Lung (tissue), 12 donors: ENCODE data around the gene ZNF175. TPM values are rescaled to one million over a fixed set of nuclear protein-coding genes. Genes with fewer than 3 reads are reported as not detected.

ENCODE experiments used
- ATAC-seq: fragments of 200-7000 bp; cut with Tn5 transposase; one replicate; pipeline ENCODE4 v1.9.1; 2020; ENCODE audit warnings: moderate number of reproducible peaks; ENCODE audit not compliant: insufficient read depth, low FRiP score
- DNase-seq, 3 donors: peaks; one replicate each; pipeline ENCODE4 v3.0.0-alpha.2; 2013 to 2017
- H3K27ac ChIP-seq, 2 donors: one replicate each; pipeline ENCODE4 v1.5.1; 2013; ENCODE audit warnings: mild to moderate bottlenecking in 2 of 2, moderate library complexity in 2 of 2, control low read depth in 1 of 2, inconsistent platforms in 1 of 2, low read depth in 1 of 2, low read length in 1 of 2
- H3K27me3 ChIP-seq, 3 donors: one replicate each; pipeline ENCODE4 v1.5.1; 2013; ENCODE audit warnings: low read length in 2 of 3; ENCODE audit not compliant: control insufficient read depth in 3 of 3, insufficient read depth in 3 of 3
- H3K36me3 ChIP-seq, 4 donors: one replicate each; pipeline ENCODE4 v1.5.1; 2013; ENCODE audit warnings: low read length in 4 of 4, mild to moderate bottlenecking in 1 of 4, moderate library complexity in 1 of 4; ENCODE audit not compliant: control insufficient read depth in 4 of 4, insufficient read depth in 4 of 4
- H3K4me1 ChIP-seq, 5 donors: one replicate each; pipeline ENCODE4 v1.5.1; 2013; ENCODE audit warnings: low read length in 5 of 5, mild to moderate bottlenecking in 2 of 5, moderate library complexity in 1 of 5; ENCODE audit not compliant: control insufficient read depth in 5 of 5, insufficient read depth in 5 of 5
- H3K4me3 ChIP-seq: one replicate; pipeline ENCODE4 v1.5.1; 2013; ENCODE audit warnings: mild to moderate bottlenecking, control low read depth, moderate library complexity
- H3K9ac ChIP-seq, 2 donors: one replicate each; pipeline ENCODE4 v1.5.1; 2013; ENCODE audit warnings: low read length in 2 of 2, control low read depth in 1 of 2; ENCODE audit not compliant: insufficient read depth in 1 of 2
- H3K9me3 ChIP-seq, 4 donors: one replicate each; pipeline ENCODE4 v1.5.1; 2013; ENCODE audit warnings: low read length in 3 of 4, mild to moderate bottlenecking in 1 of 4, moderate library complexity in 1 of 4; ENCODE audit not compliant: control insufficient read depth in 4 of 4, insufficient read depth in 3 of 4
- CTCF ChIP-seq: IDR thresholded peaks from 2 replicates; pipeline ENCODE4 v1.5.1; 2012; ENCODE audit warnings: mild to moderate bottlenecking; ENCODE audit errors: control extremely low read depth, extremely low read depth
- WGBS, 2 donors: extraction: QIAGEN DNeasy Blood & Tissue Kit; methylation state at CpG; one replicate each; pipeline ENCODE4 v1.1.7; 2013; 5-methylcytosine and 5-hydroxymethylcytosine counted together
- polyA plus RNA-seq, 2 donors: library from polyadenylated mRNA; stranded (reverse); fragments of 200-250 nt; gene quantifications; one replicate each; pipeline ENCODE4 v1.2.1, GENCODE V29; 2013
- total RNA-seq, 2 donors: library from RNA; depleted of rRNA in 1 of 2; stranded (reverse); fragments of >200 nt in 1 of 2; gene quantifications; one replicate each; pipeline ENCODE4 v1.2.1, GENCODE V29; 2014 to 2021
- donor health status: control.
- donor health status: control.
- donor health status: Bipolar disorder and iron deficiency.
- donor health status: healthy.
- donor health status: DM: yes; HTN: yes; CAD: no.

The ZNF175 gene
- total and polyA plus RNA-seq, 4 donors: 2.5 to 11.4 (median 5.9) TPM

GRCh38 chr19:51548213-51548651 lies 22.9 kb upstream of the ZNF175 start:
- DNase-seq (no peak), ATAC-seq (no peak)
- H3K9ac ChIP-seq: no peak overlapping the region
- H3K4me3 ChIP-seq: no peak overlapping the region
- no peaks in the 10 kb centered on the region for H3K36me3 ChIP-seq
- H3K9me3 ChIP-seq: peaks cover 0 to 4% (median 0%) of the 10 kb centered on the region in 4 donors
- no peak for TF ChIP-seq CTCF
- WGBS, 2 donors: 35 to 56% methylated on average over 5 of the region's 5 CpGs
- H3K27me3 ChIP-seq: no peaks in the 10 kb centered on the region
- H3K27ac ChIP-seq: no peak overlapping the region
- no peaks in the 10 kb centered on the region for H3K4me1 ChIP-seq

GRCh38 chr19:51548891-51549305 lies 22.2 kb upstream of the ZNF175 start:
- ATAC-seq (no peak), DNase-seq (no peak)
- H3K9ac ChIP-seq: no peak overlapping the region
- H3K4me3 ChIP-seq: no peak overlapping the region
- no peak overlapping the region for H3K27ac ChIP-seq
- 73 to 89% methylated on average over 4 of the region's 4 CpGs for WGBS, 2 donors
- H3K27me3 ChIP-seq: no peaks in the 10 kb centered on the region
- no peaks in the 10 kb centered on the region for H3K4me1 ChIP-seq
- no peaks in the 10 kb centered on the region for H3K36me3 ChIP-seq
- H3K9me3 ChIP-seq: peaks cover 0 to 4% (median 0%) of the 10 kb centered on the region in 4 donors
- no peak for TF ChIP-seq CTCF

- Histone ChIP-seq H3K9ac (no peak overlapping the region), H3K9me3 (peaks cover 0 to 4% (median 0%) of the 10 kb centered on the region in 4 donors), H3K4me1 (no peaks in the 10 kb centered on the region), H3K36me3 (no peaks in the 10 kb centered on the region), H3K27me3 (no peaks in the 10 kb centered on the region), H3K4me3 (no peak overlapping the region), H3K27ac (no peak overlapping the region)
- no peak for DNase-seq
- WGBS, 2 donors: 61 to 75% methylated on average over 8 of the region's 8 CpGs
- no peak for TF ChIP-seq CTCF
- ATAC-seq: no peak
Measured at GRCh38 chr19:51549533-51550324, 21.4 kb upstream of the ZNF175 start.
